Measurements from ENCODE around the gene CTNND1.
"Not testable (repeated sequence)": the region's sequence is repeated elsewhere in the genome, so short reads cannot be mapped to it uniquely, and the experiment has no call there.

Gene CTNND1

DNA sequence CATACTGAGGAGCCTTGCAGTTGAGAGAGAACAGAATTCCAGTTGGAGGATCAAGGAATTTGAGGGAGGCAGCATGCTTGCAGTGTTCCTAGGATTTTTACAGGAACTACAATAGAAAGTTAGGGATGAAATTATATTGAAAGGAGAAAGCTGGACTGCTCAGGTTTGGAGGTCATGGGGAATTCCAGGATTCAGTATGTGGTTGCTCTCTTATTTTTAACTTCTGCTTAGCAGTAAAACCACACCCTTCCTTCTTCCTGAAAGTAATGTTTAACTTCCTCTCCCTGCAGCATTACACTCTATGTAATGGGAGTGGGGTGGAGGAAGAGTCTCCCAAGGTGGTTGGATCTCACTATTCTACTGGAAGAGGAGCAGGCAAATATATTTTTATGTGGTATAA lies 31.3 kb downstream of the CTNND1 start:
- DNase-seq (ENCODE audit: low read depth) = no peak

- DNase-seq (ENCODE audit: low read depth) = no peak
These were observed 31.9 kb downstream of the CTNND1 start for GRCh38 chr11:57793351-57794115.

- DNase-seq (ENCODE audit: low read depth) = no peak
These were observed 37.4 kb downstream of the CTNND1 start for GRCh38 chr11:57798905-57799559.

GRCh38 chr11:57800444-57801182 lies 39.0 kb downstream of the CTNND1 start:
- DNase-seq (ENCODE audit: low read depth) = no peak

GRCh38 chr11:57801183-57801485 lies 39.5 kb downstream of the CTNND1 start:
- DNase-seq (ENCODE audit: low read depth) = no peak

DNA sequence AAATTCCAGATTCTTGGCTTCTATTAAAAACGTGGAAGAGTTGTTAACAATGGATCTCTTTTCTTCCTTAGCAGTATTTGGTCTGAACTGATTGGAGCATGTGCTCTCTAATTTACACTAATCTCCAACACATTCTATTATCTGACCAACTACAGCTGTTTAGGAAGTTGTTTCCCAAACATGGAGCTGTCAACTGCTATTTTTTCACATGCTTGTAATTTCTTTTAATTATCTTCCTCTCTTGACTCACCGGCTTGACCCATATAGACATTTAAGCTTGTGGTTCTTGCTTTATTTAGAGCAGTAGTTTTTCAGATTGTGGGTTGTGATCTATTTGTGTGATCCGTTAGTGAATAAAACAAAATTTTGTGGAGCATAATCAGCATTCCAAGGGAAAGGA lies 40.8 kb downstream of the CTNND1 start:
- DNase-seq (ENCODE audit: low read depth) = no peak

DNA sequence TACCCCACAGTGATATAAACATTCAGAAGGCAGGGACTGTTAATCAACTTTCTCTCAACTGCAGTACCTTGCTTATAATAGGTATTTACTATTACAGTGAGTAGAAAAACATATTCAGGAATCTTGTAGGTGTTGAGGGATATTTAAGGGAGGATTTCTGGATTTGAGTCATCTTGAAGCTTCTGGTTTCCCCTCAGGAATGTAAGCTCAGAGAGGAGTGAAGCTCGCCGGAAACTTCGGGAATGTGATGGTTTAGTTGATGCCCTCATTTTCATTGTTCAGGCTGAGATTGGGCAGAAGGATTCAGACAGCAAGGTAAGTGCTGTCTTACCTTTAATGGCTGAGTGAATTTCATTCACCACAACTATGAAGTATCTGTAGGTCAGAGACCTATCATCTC lies 42.9 kb downstream of the CTNND1 start:
- no peak for DNase-seq (ENCODE audit: low read depth)

DNA sequence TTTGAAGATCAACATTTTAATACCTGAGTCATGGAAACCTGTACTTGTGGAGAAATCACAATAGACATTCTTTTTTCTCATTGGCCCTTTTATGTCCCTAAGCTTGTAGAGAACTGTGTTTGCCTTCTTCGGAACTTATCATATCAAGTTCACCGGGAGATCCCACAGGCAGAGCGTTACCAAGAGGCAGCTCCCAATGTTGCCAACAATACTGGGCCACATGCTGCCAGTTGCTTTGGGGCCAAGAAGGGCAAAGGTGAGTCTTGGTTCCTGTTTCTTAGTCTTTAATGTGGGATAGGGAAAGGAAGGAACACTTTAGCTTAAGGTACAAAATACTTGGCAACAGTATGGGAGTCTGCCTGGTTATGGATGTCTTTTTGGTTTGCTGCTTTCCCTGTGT lies 44.2 kb downstream of the CTNND1 start:
- DNase-seq (ENCODE audit: low read depth) = no peak

GRCh38 chr11:57812634-57813033 lies 51.0 kb downstream of the CTNND1 start:
- no peak for DNase-seq (ENCODE audit: low read depth)

- no peak for DNase-seq (ENCODE audit: low read depth)
These were observed 53.9 kb downstream of the CTNND1 start for GRCh38 chr11:57815476-57815875.

GRCh38 chr11:57815877-57816276 lies 54.3 kb downstream of the CTNND1 start:
- no peak for DNase-seq (ENCODE audit: low read depth)

GRCh38 chr11:57818812-57819211 lies 57.2 kb downstream of the CTNND1 start:
- DNase-seq (ENCODE audit: low read depth) = no peak

DNA sequence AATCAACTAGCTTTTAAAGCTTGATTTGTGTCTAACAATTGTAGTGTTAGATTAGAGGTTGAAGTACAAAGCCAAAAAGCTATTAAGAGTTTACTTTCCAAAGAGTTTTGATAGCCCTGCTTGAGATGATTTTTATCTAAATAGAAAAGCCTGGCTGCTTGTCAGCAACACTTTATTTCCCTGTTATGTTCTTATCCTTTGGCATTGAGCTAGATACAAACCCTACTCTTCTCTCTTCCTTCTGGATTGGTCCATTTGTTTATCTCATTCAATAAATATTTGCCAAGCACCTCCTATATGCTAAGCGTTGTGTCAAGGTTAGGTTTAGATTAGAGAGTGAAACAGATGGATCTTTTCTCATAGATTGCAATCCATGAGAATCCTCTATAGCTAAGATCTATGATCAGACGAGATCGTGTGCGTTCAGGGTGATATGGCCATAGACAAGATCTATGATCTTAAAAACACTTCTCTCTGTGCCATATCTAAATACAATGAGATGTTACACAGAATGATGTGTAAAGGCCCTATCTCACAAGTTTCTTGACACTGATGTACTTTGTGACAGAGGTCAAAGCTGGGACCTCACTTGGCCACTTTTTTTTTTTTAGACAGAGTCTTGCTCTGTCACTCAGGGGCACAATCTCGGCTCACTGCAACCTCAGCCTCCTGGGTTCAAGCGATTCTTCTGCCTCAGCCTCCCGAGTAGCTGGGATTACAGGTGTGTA lies 57.8 kb downstream of the CTNND1 start:
- DNase-seq (ENCODE audit: low read depth) = no peak

- no peak for DNase-seq (ENCODE audit: low read depth)
These were observed 62.3 kb downstream of the CTNND1 start for GRCh38 chr11:57823859-57824258.

GRCh38 chr11:57834852-57835251 lies 73.2 kb downstream of the CTNND1 start:
- no peak for DNase-seq (ENCODE audit: low read depth)

GRCh38 chr11:57838609-57839008 lies 77.0 kb downstream of the CTNND1 start:
- DNase-seq (ENCODE audit: low read depth) = not testable (repeated sequence)

GRCh38 chr11:57842873-57843272 lies 81.3 kb downstream of the CTNND1 start:
- no peak for DNase-seq (ENCODE audit: low read depth)

GRCh38 chr11:57867966-57868365 lies 106.4 kb downstream of the CTNND1 start:
- DNase-seq (ENCODE audit: low read depth) = no peak

GRCh38 chr11:57868491-57868890 lies 106.9 kb downstream of the CTNND1 start:
- no peak for DNase-seq (ENCODE audit: low read depth)
